DMS153 treated with DMSO at 0.1 percent for 48 hours (cell line): ENCODE results near the gene TRERF1.

Source experiments
- DNase-seq: peaks from one replicate; lab custom pipeline; 2025; ENCODE audit not compliant: unreplicated experiment; lab: John Stamatoyannopoulos, UW

Gene TRERF1

GRCh38 chr6:42374018-42374669, 77.6 kb downstream of the TRERF1 start:
- DNase-seq, result no peak

GRCh38 chr6:42372699-42373098, 79.0 kb downstream of the TRERF1 start:
- no peak for DNase-seq

- DNase-seq, result no peak
These were observed 81.3 kb downstream of the TRERF1 start for GRCh38 chr6:42370323-42370985.

- DNase-seq, result no peak
These were observed 82.2 kb downstream of the TRERF1 start for GRCh38 chr6:42369568-42369967.

- DNase-seq, result no peak
These were observed 83.5 kb downstream of the TRERF1 start for GRCh38 chr6:42368181-42368580.

- no peak for DNase-seq
These were observed 84.2 kb downstream of the TRERF1 start for GRCh38 chr6:42367353-42368011.

- DNase-seq, result no peak
These were observed 84.8 kb downstream of the TRERF1 start for GRCh38 chr6:42366999-42367352.

GRCh38 chr6:42366011-42366705, 85.6 kb downstream of the TRERF1 start:
- no peak for DNase-seq

GRCh38 chr6:42365021-42365420, 86.7 kb downstream of the TRERF1 start:
- DNase-seq, result no peak

GRCh38 chr6:42363926-42364849, 87.5 kb downstream of the TRERF1 start:
- DNase-seq, result no peak

- DNase-seq, result no peak
These were observed 90.7 kb downstream of the TRERF1 start for GRCh38 chr6:42361036-42361435.

GRCh38 chr6:42359021-42359420, 92.7 kb downstream of the TRERF1 start:
- DNase-seq, result no peak

GRCh38 chr6:42355416-42355815, 96.3 kb downstream of the TRERF1 start:
- no peak for DNase-seq

GRCh38 chr6:42354702-42355101, 97.0 kb downstream of the TRERF1 start:
- DNase-seq, result no peak

- DNase-seq, result no peak
These were observed 98.7 kb downstream of the TRERF1 start for GRCh38 chr6:42352856-42353564.

GRCh38 chr6:42350911-42351310, 100.8 kb downstream of the TRERF1 start:
- no peak for DNase-seq

GRCh38 chr6:42349753-42350511, 101.8 kb downstream of the TRERF1 start:
- DNase-seq, result no peak

- no peak for DNase-seq
These were observed 104.3 kb downstream of the TRERF1 start for GRCh38 chr6:42347456-42347855.

- DNase-seq, result no peak
These were observed 105.9 kb downstream of the TRERF1 start for GRCh38 chr6:42345696-42346416.
